Activated gamma-delta T cell (primary cell): Measurements from ENCODE around the gene INTS15.
"Not testable (repeated sequence)": the region's sequence is repeated elsewhere in the genome, so short reads cannot be mapped to it uniquely, and the experiment has no call there.

ENCODE experiments used
- DNase-seq: peaks from one replicate; lab custom pipeline; 2025; lab: John Stamatoyannopoulos, UW

The INTS15 gene

DNA sequence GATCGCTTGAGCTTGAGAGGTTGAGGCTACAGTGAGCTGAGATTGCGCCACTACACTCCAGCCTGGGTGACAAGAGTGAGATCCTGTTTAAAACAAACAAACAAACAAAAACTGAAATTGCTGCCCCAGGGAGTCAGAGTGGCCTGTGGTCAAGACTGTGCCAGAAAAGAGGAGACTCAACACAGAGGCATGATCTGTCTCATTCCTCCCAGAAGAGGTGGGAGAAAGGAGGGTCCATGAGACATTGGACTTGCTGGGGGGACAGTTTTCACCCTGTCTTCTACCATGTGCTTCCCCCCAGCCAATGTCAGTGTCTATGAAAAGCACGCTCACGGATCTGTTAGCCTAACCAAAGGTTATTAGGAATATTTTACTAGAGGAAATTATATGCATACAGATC lies 28.8 kb downstream of the INTS15 start:
- no peak for DNase-seq

DNA sequence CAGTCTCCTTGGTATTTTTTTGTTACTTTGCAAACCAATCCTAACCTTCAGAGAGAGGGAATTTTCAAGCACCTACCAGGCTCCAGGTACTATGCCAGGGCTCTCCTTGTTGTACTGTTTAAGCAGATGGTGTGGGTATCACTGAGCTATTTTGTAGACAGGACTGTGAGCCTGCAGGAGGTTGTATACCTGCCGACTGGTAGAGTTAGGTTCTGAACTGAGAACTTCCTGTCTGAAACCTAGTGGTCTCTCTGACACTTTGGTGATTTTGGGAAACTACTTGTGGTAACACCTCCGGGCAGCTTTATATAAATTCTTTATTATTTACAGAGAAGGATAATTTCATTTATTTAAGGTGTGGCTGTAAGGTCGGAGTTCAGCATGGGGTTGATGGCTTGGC lies 30.1 kb downstream of the INTS15 start:
- DNase-seq: no peak

DNA sequence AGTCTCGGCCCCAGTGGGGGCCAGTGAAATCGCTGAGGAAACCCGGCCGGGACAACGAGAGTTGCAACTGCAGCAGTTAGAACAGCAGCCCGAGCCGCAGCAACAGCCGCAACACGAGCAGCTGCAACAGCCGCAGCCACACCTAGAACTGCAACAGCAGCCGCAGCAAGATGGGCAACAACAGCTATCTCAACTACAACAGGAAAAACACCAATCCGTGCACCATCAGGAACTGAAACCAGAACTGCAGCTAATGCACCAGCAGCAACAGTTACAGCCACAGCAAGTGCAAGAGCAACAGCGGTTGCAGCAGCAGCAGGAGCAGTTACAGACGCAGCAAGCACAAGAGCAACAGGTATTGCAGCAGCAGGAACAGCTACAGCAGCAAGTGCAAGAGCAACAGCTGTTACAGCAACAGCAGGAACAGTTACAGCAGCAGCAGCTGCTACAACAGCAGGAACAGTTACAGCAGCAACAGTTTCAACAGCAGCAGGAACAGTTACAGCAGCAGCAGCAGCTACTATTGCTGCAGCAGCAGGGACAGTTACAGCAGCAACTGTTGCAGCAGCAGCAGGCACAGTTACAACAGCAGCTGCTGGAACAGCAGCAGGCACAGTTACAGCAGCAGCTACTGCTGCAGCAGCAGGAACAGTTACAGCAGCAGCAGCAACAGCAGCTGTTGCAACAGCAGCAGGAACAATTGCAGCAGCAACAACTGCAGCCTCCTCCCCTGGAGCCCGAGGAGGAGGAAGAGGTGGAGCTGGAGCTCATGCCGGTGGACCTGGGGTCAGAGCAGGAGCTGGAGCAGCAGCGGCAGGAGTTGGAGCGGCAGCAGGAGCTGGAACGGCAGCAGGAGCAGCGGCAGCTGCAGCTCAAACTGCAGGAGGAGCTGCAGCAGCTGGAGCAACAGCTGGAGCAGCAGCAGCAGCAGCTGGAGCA lies 31.6 kb downstream of the INTS15 start:
- no peak for DNase-seq

DNA sequence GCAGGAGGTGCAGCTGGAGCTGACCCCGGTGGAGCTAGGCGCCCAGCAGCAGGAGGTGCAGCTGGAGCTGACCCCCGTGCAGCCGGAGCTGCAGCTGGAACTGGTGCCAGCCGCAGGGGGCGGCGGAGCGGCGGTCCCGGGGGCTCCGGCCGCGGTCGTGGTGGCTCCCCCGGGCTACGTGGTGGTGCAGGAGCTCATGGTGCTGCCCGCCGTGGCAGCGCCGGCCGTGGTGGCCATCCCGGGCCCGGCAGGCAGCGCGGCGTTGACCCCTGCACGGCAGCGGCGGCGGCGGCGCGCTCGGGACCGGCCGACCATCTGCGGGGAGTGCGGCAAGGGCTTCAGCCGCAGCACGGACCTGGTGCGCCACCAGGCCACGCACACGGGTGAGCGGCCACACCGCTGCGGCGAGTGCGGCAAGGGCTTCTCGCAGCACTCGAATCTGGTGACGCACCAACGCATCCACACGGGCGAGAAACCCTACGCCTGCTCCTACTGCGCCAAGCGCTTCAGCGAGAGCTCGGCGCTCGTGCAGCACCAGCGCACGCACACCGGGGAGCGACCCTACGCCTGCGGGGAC lies 32.4 kb downstream of the INTS15 start:
- DNase-seq: no peak

DNA sequence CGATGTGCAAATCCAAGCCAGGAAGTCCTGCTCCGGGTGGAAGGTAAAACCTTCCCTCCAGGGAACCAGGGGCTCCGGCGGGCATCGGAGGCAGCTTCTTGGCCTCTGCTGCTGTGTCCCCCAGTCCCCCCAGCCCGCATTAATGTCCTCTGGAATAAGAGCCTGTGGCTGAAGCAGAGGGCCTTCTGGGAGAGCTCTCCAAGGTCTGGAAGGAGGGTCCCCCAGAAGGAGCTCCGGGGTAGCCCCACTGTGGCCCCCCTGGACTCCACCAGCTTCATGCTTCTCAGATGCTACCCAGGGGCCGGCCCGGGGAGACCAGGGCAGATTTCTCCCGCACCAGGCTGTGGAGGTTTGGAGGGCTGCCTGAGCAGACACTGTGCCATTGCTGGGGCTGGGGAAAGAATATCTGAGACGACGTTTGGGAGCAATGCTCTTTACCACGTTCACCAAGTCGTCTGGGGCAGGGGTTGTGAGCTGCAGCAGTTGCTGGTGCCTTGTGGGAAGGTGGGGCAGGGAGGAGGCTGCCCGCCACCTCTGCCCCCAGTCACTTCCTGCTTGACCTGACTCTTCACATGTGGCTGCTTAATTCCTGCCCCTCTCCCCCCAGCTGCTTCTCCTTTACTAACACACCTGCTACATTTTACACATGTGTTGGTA lies 33.9 kb downstream of the INTS15 start:
- no peak for DNase-seq

DNA sequence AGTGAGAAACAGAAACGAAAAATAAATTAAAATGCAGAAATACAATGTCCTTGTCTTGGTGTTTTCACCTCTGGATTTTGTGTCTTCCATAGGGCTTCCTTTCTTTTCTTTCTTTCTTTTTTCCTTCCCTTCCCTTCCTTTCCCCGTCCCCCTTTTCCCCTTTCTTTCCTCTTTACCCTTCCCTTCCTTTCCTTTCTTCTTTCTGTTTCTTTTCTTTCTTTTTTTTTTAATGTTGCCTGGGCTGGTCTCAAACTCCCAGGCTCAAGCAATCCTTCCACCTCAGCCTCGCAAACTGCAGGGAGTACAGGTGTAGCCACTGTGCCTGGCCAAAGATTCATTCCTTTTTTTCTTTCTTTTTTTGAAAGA lies 34.4 kb downstream of the INTS15 start:
- no peak for DNase-seq

DNA sequence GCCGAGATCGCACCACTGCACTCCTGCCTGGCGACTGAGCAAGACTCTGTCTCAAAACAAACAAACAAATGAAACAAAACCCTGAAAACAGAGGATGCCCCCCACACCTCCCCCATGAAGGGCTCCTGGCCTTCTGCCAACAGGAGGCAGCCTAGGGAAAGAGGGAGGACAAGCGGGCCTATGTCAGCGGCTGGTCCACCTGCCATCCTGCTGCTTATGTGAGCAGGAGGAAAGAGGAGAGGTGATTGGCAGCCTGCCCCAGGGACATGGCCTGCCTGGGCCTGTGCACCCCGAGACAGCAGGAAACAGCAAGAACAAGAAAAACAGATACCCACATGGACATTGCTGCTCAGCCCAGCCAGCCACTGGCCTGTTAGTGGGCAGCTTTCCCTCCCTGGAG lies 38.2 kb downstream of the INTS15 start:
- no peak for DNase-seq

DNA sequence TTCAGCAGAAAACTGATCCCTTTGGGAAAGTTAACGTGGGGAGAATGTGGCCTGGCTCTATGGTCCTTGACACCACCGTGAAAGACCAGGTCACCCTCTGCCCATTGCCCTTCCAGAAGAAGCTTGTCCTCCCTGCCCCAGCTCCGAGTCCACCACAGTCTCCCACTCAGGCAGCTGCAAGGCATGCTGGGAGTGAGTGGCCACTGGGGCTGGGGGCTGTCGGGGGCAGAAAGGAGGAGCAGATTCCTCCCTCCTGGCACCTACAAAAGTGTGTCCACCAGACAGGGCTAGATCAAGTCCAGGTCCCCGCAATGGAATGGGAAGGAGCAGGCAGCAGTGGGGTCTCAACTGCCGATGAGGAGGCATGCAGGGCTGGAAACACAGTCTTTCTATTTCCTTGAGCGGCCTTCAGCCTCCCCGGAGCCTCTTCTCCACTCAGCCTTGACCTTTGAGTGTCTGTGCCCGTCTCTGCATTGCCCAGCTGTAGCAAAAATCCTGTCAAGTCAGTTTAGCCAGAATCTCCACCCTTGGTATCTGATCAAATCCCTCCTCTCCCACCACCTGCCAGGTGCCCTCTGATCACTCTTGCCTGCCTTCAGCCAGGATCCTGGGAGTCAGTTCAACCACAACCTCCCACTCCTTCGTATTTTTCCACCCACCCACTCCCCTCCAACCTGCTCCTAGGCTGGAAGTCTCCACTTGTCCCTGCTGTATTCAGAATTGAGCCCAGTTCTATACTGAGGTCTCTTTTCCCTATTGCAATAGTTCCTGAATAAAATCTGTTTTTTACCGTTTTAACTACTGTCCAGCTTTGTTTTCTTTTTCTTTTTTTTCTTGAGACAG lies 40.4 kb downstream of the INTS15 start:
- no peak for DNase-seq

DNA sequence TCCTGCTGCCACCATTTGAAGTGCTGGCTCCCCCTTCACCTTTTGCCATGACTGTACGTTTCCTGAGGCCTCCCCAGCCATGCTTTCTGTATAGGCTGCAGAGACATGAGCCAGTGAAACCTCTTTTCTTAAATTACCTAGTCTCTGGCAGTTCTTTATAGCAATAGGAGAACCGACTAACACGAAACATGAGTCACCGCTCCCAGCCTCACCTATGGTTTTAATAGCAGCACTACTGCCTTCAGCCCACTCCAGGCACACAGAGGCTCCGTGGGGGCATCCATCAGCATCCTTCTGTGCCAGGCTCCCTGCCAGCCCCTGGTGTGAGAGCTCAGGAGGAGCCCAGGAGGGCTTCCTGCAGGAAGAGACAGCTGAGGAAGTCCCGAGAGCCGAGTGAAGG lies 41.8 kb downstream of the INTS15 start:
- no peak for DNase-seq

DNA sequence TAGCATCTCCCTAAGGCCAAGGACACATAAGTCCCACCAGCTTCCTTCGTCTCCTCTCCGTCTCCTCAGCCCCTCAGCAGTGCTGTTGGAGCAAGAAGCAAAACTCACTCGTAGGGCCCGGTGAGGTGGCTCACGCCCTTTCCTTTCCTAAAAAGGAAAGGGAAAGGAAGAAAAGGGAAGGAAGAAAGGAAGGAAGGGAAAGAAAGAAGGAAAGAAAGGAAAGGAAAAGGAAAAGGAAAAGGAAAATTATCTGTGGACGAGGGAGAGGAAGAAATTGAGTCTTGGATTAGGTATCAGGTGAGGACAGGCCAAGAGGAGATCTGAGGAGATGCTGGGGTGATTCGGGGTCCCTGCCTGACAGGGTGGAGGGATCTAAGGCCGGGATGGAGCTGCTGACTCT lies 44.2 kb downstream of the INTS15 start:
- no peak for DNase-seq

DNA sequence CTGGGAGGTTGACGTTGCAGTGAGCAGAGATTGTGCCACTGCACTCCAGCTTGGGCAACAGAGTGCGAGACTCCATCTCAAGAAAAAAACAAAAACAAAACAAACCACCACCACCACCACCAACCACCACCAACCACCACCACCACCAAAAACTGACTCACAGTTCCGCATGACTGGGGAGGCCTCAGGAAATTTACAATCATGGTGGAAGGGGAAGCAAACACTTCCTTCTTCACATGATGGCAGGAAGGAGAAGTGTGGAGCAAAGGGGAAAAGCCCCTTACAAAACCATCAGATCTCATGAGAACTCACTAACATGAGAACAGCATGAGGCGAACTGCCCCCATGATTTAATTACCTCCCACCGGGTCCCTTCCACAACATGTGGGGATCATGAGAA lies 45.1 kb downstream of the INTS15 start:
- DNase-seq: not testable (repeated sequence)

DNA sequence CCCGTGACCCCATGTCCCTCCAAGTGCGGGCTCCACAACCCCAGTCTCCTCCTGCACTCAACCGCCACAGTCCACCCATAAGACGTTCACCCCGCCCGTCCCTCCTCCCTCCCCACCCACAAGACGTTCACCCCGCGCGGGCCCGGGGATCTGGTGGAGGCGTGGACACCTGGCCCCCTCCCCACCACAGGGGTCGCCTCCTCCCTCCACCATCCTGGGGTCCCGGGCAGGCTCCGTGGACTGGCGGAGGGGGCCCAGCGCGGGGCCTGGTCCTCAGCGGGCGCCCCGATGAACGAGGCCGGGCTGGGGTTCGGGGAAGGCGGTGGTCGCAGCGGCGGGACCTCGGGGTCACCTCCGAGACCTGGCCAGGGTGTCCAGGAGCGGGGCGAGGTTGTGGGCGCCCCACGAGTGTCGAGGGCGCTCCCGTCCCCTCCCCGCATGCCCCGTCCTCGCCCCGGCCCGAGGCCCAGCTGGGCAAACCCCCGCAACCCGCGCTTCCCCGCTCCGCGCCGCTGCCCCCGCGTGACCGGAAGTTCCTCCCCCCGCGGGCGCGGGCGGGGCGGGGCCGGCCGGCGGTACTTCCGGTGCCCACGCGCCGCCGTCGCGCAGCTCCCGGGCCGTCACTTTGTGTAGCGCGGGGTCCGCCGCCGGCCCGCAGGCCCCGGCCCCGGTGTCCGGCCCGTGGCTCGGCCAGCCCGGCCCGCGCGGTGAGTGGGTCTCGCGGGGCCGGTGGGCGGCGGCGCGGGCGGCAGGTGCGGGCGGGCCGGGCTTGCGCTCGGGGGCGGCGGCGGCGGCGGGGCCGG lies 47.1 kb downstream of the INTS15 start, which contains the start of gene ZNF316:
Gene ZNF316, plus strand, starts transcription at position 578 of the 803 bp plus-strand sequence. CDS start 5,092 bp downstream, outside the sequence.
- DNase-seq: peak; percentile 45

DNA sequence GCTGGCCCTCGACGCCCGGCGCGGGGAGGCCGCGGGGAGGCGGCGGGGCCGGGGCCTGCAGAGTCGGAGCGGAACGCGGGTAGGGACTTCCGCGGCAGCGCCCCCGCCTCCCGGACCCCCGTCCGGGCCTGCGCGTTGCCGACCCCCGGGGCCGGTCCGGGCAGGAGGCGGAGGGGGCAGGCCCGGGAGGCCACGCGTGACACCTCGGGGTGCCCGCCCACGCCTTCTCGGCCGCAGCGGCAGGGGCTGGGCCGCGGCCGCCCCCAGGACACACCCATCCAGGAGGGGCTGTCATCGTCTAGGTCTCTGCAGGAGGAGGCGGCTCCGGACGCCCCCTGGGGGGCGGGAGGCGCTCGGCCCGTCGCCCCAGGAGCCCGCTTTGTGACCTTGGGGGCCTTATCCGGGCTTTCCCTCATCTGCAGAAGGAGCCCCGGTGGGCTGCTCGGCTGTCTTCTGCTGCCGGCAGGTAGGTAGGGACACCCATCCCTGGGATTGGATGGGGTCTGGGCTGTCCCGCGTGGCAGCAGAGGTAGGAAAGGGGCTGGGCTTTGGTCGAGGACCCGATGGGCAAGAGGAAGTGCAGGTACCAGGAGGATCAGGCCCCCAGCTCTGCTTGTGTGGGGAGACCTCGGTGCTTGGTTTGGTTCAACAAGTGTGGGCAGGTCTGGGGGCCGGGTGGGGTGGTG lies 47.9 kb downstream of the INTS15 start:
- peak; percentile 56 for DNase-seq

DNA sequence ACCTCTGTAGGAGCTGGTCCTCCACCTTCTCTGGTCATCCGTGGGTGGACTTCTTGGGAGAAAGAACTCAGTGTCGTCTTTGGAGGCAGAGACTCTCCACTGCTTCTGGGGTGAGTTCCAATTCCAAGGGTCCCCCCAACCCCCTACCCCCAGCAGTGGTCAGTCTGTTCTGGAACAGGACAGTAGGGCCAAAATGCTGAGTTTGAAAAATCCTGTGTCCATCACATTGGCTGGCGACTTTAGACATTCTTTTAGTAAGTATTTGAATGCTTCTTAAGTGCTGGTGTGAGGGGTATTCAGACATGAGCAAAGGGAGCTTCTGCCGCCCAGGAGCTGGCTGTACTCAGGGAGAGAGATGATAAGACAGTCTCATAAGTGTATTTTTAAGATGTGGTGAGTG lies 49.2 kb downstream of the INTS15 start:
- DNase-seq: no peak

DNA sequence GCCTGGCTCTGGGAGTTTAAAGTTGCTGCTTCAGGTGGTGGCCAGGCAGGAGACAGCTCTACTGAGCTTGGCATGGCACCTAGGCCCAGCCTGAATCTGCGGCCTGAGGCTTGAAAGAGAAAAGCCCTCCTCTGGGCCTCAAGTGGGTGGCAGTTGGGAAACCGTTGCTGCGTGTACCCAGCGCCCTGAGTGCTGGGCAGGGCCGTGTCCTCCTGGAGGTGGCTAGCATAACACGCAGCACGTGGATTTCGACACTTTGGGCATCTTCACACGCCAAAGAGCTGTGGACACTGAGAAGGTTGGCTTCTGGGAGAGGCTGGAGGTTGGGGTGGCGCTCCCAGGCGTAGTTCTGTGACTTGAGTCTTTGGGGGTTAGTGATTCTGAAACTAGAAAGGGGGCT lies 49.8 kb downstream of the INTS15 start:
- DNase-seq: no peak

DNA sequence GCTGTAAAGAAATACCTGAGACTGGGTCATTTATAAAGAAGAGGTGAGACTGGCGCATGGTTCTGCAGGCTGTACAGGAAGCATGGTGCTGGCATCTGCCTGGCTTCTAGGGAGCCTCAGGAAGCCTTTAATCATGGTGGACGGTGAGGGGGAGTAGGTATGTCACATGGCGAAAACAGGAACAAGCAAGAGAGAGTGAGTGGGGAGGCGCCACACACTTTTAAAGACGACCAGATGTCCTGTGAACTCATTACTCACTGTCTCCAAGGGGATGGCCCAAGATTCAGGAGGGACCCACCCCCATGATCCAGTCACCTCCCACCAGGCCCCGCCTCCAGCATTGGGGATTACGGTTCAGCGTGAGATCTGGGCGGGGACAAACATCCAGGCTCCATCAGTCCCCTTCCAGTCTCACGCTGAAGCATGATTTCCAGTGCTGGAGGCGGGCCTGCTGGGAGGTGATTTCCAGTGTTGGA lies 50.5 kb downstream of the INTS15 start:
- DNase-seq: no peak

DNA sequence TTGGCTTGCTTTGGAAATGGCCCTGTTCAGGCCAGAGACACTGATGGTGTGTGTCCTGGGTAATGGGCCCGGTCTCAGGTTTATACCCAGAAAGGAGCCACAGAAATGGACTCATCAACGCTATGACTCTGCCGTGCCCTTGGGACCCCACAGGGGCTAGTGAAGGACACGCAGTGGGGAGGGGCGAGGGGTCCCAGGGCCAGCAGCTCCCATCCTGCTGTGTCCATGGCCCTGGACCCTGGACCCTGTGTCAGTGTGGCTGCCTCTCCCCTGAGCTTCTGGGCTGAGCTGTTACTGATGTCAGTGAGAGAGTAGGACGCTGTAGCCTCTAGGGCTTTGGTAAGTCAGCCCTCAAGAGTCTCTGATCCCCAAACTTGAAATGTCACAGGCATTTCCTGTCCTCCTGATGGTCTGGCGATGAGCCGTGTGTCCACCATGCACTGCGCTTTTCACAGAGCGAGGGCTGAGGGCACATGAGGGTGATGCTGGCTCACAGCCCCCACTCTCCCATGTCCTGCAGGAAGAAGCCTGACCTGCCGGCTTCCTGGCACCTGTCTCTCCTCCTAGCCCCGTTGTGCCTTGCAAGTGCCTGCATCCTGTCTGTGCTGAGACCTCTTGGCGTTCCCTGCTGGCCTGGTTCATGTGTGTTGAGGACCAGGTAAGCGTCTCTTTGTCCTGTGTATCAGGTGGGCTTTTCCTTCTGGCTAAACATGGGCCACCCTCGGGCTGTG lies 51.6 kb downstream of the INTS15 start:
- no peak for DNase-seq

DNA sequence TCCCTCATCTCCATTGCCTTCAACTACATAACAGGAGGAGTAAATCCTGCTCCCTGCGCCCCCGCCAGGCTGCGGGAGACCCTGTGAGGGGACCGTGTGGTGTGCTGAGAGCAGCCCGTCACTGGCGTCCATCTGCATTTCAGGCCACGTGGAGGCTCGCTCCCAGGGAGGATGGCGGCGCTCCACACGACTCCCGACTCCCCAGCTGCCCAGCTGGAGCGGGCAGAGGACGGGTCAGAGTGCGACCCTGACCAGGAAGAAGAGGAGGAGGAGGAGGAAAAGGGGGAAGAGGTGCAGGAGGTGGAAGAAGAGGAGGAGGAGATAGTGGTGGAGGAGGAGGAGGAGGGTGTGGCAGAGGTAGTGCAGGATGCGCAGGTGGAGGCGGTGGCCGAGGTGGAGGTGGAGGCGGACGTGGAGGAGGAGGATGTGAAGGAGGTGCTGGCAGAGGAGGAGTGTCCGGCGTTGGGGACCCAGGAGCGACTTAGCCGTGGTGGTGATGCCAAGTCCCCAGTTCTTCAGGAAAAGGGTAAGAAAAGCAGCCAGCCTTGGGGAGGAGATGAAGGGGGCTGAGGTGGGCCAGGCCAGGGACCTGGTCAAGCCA lies 52.5 kb downstream of the INTS15 start:
- DNase-seq: no peak
